ENCODE measurements around the gene NRXN3.

NRXN3 gene

DNA sequence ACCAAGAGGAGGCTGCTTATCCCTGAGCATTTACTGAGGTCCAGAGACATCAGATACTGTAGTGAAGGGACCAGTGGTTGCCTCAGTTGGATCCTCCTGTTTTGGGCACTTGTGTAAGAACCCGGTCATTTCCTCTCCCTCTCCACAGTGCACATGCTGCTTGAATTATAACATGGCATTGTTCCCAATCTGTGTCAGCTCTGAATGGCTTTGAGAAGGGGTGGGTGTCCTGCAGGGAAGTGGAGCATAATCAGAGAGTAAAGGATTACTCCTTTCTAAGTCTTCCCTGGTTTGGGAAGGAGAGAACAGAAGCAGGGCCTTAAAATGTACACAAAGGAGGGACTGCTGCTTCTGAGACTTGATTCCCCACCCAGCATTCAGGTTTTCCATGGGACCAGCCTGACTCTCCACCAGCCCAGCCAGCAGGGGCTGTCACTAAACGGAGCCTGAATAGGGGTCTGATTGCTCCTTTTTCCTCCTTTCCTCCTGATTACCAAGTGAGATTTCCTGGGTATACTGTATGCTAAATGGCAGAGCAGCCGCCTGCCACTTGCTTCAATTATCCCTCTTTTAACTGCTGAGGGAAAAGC, 78.4 kb downstream of the NRXN3 start:
- DNase-seq, result no peak

DNA sequence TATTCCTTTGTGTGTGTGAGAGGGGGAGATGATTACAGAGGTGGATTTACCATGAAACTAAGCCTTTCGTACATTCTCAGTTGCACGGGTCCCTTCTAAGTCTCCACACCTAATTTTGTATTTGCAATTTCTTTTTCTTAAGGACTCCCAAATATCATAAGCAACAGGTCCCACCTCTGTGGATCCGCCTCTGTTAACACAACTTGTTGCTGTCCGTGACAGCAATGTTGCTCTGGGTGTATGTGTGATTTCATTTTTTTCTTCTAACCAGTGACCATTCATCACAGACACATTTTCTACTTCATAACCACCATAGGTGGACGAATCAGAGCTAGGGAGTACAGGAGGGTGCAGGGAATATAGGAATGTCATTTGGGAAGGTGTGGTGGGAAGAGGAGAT, 81.1 kb downstream of the NRXN3 start:
- no peak for DNase-seq

DNA sequence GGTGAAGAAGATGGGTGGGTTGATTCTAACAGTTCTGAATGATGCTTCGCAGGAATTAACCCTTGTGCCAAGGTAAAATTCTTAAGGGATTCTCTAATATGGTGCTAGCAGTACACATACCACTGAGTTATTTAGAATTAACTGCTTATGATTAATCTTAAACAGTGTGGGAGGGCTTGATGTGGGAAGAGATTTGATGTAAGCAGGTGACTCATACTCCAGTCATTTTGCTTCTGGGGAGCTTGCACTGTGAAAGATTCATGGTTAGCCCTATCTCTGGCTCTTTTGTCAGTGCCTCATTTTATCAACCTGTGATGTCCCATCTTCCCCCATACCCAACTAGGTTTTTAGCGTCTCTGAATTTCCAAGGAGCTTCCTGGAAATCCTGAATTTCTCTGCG, 83.8 kb downstream of the NRXN3 start:
- no peak for DNase-seq

DNA sequence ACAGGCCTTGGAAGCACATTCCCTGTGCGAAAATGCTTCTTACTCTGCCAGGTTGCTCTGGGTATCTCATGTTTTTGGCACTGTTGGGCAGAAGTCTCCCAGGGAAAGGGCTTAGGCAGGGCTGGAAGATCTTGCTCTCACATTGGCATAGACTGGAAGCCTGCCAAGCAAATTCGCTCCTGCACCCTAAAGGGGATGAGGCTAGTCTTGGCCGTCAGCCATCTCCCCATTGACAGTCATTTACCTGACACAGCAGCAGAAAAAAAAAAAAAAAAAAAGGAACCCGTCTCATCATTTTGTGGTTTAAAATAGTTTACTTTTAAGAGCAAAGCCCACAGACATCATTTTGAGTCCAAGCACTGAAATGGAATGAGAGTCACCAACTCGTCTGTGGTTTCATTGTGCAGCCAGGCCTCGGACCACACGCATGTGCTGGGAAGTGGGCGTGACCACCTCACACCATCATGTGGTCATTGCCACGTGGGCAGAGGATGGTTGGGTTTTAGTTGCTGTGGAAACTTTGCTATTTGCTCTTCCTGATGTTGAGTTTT, 84.8 kb downstream of the NRXN3 start:
- no peak for DNase-seq

DNA sequence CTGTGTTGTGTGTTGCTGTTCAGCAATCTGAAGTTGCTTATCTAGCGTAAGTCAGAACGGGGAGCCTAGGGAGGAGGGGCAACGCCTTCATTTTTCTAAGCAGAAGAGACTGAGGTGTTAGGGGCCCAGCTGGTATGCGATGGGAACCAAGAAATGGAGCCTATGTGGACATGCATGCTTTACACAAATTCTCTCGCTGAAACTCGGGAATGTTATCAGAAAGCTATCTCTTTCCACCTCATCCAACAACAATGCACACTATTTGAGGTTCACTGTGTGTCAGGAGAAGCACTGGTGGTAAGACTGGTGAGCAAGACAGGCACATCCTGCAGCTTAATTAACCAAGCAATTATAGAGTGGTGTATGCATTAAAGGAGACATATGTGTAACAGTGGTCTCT, 89.7 kb downstream of the NRXN3 start:
- DNase-seq, result no peak

DNA sequence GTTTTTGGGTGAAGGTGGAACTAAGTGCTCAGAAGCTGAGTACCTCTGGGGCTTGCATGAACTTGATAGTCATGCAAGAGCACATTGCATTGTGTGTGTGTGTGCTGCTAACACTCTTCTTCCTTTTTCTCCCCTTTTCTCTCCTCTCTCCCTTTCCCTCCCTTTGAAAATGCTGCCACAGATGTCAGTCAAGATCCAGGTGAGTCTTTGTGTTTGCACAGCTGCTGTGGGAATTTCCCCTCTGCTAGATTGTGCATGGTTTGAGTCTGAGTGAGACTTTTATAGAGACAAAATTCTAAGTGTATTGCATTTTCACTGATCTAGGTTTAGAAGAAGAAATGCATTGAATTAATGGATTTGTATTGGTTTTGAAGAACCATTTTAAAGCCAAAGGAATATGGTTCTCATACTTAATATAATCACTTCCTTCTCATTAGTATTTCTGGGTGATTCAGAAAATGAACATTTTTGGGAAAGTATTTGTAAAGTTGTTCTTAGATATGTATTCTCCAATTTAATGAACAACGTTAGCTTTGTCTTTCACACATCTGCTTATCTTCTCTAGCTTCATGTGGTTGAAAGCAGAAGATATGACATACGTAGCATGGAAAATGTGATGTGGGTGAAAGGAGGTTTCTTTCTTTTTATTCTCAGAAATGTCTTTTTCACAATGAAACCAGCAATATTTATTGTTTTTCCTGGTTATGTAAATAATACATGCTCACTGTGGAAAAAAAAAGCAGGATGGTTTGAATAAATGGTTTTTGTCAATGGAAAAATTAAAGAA, 108.5 kb downstream of the NRXN3 start:
- DNase-seq, result no peak

DNA sequence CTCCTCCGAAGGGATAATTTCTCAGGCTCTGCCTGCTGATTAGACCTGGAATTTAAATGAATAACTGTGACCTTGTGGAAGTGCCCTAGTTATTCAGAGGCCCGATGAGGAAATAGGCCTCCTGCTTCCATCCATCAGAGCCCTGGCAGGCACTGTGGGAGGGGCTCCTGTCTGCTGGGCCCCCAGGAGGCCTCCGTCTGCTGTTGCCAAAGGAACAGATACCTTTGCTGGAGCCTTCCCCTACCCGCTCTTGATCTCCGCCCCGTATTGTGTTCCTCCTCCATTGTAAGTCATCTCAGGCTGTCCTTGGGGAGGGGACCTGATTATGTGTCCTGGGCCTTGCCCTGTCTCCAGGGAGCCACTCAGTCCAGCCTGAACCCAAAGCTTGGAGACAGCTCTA, 112.3 kb downstream of the NRXN3 start:
- DNase-seq, result no peak

DNA sequence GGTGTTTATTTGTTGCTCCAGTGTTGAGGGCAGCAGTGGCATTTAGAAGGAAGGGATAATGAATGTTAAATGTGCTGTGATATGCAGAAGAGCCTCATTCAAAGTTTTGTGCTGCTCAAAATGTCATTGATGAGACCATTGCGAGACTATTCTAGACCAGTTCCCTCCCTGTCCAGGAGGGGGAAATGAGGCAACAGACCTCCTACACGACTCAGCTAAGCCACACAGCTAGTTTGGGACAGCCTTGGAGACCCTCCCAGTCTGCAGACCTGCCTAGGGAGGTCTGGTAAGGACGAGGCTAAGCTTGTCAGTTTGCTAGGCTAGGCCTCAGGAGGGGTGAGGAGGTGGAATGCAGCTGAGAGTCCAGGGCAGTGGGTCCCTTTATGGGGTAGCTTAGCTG, 116.0 kb downstream of the NRXN3 start:
- DNase-seq, result no peak

DNA sequence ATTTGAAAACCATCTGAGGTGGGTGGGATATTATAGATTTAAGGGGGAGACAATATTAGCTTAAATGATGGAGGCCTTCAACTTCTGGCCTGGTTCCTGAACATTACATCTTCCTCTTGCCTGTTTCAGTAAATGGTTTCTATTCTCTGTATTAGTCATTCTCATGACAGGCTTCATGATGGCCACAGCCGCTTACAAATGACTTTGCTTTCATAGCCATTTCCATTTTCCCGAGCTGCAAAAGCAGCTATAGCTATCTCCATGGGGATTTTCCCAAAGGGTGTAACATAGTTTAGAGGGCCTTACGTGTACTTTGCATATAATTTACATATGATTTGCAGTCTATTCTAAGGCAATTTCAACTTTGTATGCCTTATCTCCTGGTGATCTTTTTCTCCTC, 121.8 kb downstream of the NRXN3 start:
- DNase-seq, result no peak

DNA sequence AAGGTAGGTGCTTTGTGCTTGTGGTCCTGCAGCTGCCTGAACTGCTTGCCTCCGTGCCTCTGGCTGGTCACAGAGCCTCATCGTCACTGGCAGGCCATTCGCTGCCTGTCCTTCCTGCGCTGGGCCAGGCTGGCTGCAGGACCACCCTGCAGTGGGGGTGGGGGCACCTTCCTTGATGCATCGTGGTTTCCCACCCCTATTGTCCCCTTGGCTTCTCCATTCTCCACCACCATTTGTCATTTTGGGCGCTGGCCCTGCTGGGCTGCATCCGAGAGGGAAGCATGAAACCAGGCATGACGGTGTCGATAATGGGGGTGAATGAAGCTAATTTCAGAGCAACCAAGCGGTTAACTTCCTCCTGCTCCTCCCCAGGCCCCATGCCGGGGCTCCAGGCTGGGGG, 127.7 kb downstream of the NRXN3 start:
- DNase-seq, result no peak

DNA sequence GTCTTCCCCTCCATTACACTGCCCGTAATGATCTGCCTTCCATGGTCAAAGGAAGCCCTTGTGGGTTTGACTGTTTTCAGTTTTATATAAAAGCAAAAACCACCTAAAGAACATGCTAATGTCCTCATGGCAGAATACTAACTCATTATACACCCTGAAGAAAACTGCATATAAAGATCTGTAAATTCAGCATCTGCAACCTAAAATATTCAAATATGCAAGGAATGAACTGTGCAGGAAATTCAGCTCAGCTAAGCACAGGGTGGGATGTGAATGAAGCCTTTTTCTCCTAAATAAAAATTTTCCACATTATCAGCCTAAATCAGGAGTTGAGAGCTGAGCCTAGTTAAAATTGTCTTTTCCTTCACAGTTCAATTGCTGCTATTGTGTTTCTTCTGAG, 128.1 kb downstream of the NRXN3 start:
- DNase-seq, result no peak

DNA sequence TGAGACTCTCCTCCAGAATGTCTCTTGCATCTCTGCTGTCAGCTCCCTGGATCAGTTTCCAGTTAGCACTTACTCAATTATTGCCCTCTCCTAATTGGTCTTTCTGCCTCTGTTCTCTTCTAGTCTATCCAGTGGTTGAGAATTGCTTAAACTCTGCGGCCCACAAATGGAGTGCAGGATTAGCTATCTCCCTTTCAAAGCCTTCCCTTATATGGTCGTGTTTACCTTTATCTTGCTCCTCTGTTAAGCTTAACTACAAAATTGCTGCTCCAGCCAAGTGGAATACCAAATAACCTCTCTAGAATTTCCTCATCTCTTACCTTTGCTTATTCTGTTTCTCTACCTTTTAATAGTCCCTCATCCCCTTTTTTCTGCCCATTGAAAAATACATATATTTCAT, 132.7 kb downstream of the NRXN3 start:
- no peak for DNase-seq

DNA sequence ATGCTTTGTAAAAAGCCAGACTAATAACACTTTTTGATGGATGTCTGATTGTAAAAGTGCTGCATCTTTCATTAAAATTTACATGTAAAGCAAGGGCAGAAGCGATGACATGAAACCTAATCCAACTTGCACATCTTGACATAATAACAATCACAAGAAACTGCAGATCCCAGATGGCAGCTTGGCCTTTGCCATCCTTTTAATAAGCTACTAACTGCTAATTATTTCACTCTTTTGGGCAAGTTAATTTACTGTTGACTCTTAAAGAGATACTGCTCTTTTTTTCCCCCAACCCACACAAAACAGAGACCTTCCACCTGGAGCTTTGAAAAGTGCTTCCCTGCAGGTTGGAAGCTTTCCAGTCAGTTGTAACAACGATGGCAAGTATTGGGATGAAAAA, 137.5 kb downstream of the NRXN3 start:
- no peak for DNase-seq

DNA sequence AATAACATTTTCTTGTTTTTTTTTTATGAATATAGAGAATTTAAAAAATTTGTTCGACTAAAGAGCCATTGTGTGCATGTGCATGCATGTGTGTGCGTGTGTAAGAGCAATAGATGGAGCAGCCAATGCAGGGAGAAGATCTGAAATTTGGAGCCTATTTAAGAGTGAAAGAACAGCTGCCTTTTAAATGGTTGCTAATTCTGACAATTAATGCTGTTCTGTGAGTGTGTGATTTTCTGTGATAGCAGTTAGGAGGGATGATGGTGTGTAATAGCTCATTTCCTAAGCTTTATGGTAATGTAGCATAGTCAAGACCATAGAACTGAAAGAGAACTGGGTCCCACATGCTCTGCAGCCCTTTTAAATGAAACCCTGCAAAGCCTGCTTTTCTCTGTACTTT, 137.9 kb downstream of the NRXN3 start:
- DNase-seq, result no peak

DNA sequence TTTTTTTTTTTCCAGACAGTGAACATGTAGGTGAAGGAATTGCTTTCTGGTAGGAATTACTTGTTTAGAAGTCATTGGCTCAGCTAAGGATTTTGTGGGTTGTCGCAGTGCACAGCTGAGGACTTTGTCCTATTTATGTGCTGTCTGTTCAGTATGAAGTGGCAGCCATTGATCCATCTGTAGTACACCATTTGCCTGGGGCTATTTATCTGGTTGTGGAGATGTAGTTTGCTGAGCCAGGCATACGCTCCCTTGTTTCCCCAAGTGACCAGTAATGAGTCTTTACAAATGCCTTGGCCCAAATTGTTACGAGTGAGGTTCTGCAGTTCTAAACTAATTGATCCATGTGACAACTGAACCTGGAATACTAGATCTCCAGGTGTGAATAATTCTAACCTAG, 140.1 kb downstream of the NRXN3 start:
- no peak for DNase-seq

DNA sequence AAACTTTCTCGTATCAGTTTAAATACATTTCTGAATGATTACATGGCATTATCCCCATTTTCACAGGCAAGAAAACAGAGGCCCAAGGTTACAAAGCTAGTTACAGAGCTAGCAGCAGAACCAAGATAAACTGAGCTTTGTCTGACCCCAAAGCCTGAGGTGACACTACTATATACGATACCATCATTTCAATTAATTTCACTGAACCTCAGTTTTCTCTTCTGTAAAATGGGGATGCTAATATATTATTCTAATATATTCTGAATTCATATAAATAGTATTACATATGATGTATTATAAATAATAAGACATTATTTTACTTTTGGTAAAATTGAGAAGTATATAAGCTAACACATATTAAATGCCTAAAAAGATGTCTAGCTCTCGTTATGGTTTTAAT, 143.3 kb downstream of the NRXN3 start:
- no peak for DNase-seq

DNA sequence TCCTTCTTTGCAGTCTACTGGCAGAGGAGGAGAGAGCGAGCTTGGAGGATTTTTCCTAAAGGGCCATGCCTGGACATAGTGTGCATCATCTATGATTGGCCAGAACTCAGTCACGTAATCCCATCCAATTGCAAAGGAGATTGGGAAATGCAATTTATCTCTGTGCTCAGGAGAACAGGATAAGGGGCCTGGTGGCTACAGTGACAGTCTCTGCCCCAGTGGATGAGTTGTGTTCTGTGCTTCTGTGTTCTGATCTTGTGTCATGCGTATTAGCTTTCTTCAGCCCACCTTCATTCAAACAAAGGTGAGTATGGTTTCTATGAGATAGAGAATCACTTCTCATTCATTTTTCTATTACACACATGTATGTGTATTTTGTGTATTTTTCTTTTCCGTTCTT, 144.3 kb downstream of the NRXN3 start:
- no peak for DNase-seq

DNA sequence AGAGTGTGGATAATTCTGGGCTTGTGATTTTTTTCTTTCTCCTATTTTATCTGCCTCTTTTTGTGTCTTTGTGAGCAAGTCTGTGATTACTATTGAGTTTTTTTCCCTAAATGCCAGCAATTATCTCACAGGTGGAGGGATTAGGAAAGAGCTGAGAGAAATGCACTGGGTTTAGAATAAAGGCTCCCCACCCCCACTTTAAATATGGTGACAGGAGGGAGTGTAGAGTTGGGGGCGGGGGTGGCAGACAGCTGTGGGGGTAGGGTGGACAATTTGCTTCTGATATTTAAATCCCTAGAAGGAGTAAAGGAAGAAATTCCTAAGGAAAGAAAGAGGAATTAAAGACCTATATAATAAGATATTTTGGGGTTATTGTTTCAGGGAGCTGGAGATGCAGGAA, 145.9 kb downstream of the NRXN3 start:
- DNase-seq, result no peak

DNA sequence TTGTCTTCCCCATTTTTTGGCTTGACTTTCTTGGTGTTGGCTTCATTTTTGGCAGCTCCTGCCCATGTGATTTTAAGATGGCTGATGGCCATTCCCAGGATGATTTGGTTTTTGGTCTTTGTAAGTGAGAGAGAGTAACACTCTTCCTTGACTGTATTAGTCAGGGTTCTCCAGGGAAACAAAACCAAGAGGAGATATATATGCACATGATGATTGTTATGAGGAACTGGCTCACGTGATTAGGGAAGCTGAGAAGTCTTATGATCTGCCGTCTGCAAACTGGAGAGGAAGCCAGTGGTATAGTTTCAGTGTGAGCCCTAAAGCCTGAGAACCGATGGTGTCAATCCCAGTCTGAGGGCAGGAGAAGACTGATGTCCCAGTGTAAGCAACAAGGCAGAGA, 146.6 kb downstream of the NRXN3 start:
- DNase-seq, result no peak

DNA sequence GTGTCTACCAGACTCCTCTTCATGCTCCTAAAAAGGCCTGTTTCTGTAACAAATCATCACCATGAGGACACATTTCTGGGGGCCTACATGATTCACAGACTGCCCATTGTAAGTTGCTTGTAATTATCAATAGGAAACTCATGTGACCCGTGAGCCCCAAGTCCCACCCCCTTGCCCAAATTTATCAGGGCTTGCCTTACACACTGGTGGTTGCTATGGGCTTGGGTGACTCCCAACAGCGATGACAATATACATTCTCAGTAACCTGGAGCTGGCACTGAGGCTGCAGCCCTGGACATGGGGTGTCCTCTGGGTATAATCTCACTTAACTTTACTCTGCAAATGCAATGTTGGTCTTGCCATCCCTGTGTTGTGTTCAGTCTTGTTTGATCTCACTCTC, 149.2 kb downstream of the NRXN3 start:
- no peak for DNase-seq

DNA sequence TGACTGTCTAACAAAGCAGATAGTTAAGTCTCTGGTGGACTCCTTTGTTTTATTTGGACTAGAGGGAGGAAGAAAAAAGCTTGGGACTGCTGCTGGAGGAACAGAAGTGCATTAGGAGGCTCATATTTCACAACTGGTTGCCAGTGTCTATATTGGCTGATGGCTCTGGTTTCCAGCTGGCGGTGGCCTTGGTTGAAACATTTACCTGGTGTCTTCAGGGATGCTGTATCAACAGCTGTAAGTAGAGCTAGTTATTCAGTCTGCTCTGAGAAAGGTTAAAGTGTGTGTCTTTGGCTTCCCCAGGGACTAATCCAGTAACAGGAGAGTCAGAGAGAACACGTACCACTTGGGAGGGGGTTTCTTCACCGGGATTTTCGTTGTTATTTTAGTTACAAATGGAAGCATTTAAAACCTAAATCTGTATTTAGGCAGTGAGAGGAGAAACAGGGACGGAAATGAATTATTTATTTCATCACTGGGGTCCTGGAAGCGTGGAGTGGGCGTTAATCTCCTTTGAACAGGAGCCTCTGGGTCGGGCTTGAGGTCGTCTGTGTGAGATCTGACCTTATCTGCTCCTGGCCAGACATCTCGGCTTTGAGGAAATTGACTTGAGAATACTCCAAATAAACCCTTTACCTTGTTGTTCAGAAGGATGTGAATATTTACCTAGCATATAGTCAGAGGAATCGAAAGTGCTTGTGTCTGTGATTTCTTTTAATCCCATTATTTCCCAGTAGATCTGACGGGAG, 149.9 kb downstream of the NRXN3 start:
- DNase-seq, result no peak

DNA sequence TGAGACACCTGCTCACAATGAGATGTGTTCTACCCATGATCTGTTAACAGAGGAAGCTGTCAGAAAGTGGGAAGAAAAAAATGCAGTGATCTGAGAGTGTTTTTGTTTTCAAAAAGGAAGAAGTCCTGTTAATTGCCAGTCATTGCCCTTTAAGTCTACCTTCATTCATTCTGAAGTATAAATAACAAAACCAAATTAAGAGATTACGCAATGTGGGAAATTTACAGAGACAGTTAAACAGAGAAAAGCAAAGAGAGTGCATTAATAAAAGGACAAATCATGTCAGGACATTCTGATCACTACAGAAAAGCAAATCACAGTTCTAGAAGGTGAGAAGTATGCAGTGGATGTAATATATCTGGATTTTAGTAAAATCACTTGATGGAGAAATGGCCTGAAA, 154.2 kb downstream of the NRXN3 start:
- no peak for DNase-seq

DNA sequence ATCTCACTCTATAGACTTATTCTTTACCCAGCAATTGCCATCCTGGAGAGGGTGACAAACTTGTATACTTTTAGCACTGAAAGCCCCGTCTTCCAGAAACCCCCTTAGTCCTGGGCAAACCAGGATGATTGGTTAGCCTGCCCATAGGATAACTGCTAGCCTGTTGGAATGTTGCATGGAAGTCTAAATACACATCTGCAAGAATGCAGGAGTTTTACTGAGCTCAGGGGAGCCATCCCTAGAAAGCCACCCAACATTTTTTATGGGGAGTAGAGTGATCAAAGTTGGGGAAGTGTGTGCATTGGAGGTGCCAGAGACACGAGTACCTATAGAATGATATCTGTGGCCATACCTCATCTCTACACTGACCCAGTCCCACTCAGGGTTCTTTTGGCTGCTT, 155.7 kb downstream of the NRXN3 start:
- no peak for DNase-seq

Data from activated CD4-positive, alpha-beta T cell treated with anti-CD3 and anti-CD28 coated beads, Interleukin-2, amount 50 U/mL, for 1 hour (primary cell).